CD4-positive, alpha-beta T cell treated with Interleukin-4 for 4 hours (primary cell): ENCODE results near the gene IL21R.

Source experiments
- DNase-seq: peaks from one replicate; pipeline ENCODE4 v3.0.0-alpha.2; 2020

The IL21R gene

GRCh38 chr16:27401768-27402568 is at the start of gene IL21R:
IL21R (plus strand) TSS chr16:27402174; CDS start chr16:27430072, 27,898 bp downstream.
- DNase-seq = peak; percentile 91

- DNase-seq = no peak
These were observed 48.1 kb upstream of the IL21R start for GRCh38 chr16:27353853-27354252.

GRCh38 chr16:27355610-27356009 is 46.4 kb upstream of the IL21R start:
- DNase-seq = no peak

GRCh38 chr16:27356794-27357193 is 45.2 kb upstream of the IL21R start:
- no peak for DNase-seq

GRCh38 chr16:27359051-27359450 is 42.9 kb upstream of the IL21R start:
- no peak for DNase-seq

- no peak for DNase-seq
These were observed 42.4 kb upstream of the IL21R start for GRCh38 chr16:27359615-27360014.

GRCh38 chr16:27361987-27362386 is 40.0 kb upstream of the IL21R start:
- DNase-seq = no peak

- DNase-seq = no peak
These were observed 39.3 kb upstream of the IL21R start for GRCh38 chr16:27362570-27363245.

- DNase-seq = no peak
These were observed 38.7 kb upstream of the IL21R start for GRCh38 chr16:27363246-27363632.

- no peak for DNase-seq
These were observed 38.2 kb upstream of the IL21R start for GRCh38 chr16:27363797-27364196.

GRCh38 chr16:27364493-27365141 is 37.4 kb upstream of the IL21R start:
- DNase-seq = no peak

- no peak for DNase-seq
These were observed 36.6 kb upstream of the IL21R start for GRCh38 chr16:27365142-27366089.

GRCh38 chr16:27366687-27367460 is 35.1 kb upstream of the IL21R start:
- DNase-seq = no peak

GRCh38 chr16:27367461-27368357 is 34.3 kb upstream of the IL21R start:
- DNase-seq = peak; percentile 94

GRCh38 chr16:27368358-27368722 is 33.6 kb upstream of the IL21R start:
- no peak for DNase-seq

GRCh38 chr16:27369806-27370205 is 32.2 kb upstream of the IL21R start:
- DNase-seq = no peak

GRCh38 chr16:27370318-27370717 is 31.7 kb upstream of the IL21R start:
- DNase-seq = no peak

GRCh38 chr16:27373312-27373711 is 28.7 kb upstream of the IL21R start:
- DNase-seq = no peak

GRCh38 chr16:27374221-27374803 is 27.7 kb upstream of the IL21R start:
- no peak for DNase-seq

GRCh38 chr16:27374804-27375425 is 27.1 kb upstream of the IL21R start:
- peak; percentile 29 for DNase-seq
